ENCODE measurements around the gene CXorf65. TPM values are rescaled to one million over a fixed set of nuclear protein-coding genes. Genes with fewer than 3 reads are reported as not detected.

CXorf65 gene
- total RNA-seq, 6 donors from 2014 or later: 1.0 to 3.6 (median 3.3) TPM; not detected in 3

DNA sequence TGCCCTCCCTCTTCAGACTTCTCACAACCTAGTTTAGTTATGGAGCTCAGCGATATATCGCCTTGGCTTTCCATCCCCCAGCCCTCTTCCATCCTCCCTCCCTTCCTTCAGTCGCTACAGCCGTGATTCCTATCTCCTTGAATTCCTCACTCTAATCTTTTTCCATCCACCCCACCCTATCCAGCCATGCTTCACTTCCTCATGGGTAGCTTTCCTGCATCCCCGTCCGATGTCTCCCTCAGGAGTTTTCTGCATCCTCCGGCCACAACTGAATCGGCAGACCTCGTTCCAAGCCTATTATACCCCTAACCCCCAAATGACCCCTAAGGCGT, 38.9 kb downstream of the CXorf65 start:
- no peak for DNase-seq
- Histone ChIP-seq H3K4me3 (peak overlapping the region; percentile 47 to 79 (median 61)), H3K4me1 (peaks cover 0 to 7% (median 2%) of the 10 kb centered on the region in 4 donors), H3K27ac (peak overlapping the region; percentile 70 to 89 (median 85)), H3K9me3 (no peaks in the 10 kb centered on the region), H3K27me3 (no peaks in the 10 kb centered on the region), H3K36me3 (no peaks in the 10 kb centered on the region)
- peak; percentile 2 to 33 for ATAC-seq (ENCODE audit: low FRiP score in 2 of 2)
- TF ChIP-seq POLR2AphosphoS5 (IDR thresholded peaks at IDR 0.05) (no peak), EP300 (IDR thresholded peaks at IDR 0.05) (no peak), POLR2A (IDR thresholded peaks at IDR 0.05) (no peak)
- WGBS, 2 donors: 0 to 32% methylated on average over 10 of the region's 10 CpGs

DNA sequence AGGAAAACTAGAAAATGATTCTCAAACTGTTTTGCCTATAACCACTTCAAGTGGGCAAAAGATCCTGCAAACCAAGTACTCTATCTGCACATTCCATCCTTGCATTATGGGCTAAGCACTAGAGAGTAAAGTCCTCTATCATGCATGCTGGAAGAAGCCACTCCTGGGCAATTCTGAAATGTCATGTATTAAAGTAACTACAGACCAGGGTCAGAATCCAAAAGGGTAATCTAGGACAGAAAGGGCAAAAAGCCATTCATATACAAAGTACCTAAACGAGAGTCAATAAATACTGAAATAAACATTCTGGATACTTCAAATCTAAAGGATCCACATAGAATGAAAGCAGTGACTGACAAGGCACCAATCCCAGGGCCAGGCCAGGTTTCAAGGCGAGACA, 39.5 kb downstream of the CXorf65 start:
- peak overlapping the region; percentile 70 to 89 (median 85) for H3K27ac ChIP-seq
- no peak for DNase-seq
- no peaks in the 10 kb centered on the region for H3K9me3 ChIP-seq
- ATAC-seq (ENCODE audit: low FRiP score in 2 of 2): no peak
- H3K4me1 ChIP-seq: peaks cover 0 to 7% (median 2%) of the 10 kb centered on the region in 4 donors
- H3K36me3 ChIP-seq: no peaks in the 10 kb centered on the region
- WGBS, 2 donors: 13 to 37% methylated on average over 2 of the region's 2 CpGs
- H3K4me3 ChIP-seq: peak overlapping the region in 3 of 4 donors; percentile 58 to 79 (median 64)
- no peaks in the 10 kb centered on the region for H3K27me3 ChIP-seq
- no peak for TF ChIP-seq POLR2A (IDR thresholded peaks at IDR 0.05)
- no peak for TF ChIP-seq EP300 (IDR thresholded peaks at IDR 0.05)
- TF ChIP-seq, protein P1, sequence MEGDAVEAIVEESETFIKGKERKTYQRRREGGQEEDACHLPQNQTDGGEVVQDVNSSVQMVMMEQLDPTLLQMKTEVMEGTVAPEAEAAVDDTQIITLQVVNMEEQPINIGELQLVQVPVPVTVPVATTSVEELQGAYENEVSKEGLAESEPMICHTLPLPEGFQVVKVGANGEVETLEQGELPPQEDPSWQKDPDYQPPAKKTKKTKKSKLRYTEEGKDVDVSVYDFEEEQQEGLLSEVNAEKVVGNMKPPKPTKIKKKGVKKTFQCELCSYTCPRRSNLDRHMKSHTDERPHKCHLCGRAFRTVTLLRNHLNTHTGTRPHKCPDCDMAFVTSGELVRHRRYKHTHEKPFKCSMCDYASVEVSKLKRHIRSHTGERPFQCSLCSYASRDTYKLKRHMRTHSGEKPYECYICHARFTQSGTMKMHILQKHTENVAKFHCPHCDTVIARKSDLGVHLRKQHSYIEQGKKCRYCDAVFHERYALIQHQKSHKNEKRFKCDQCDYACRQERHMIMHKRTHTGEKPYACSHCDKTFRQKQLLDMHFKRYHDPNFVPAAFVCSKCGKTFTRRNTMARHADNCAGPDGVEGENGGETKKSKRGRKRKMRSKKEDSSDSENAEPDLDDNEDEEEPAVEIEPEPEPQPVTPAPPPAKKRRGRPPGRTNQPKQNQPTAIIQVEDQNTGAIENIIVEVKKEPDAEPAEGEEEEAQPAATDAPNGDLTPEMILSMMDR (IDR thresholded peaks at IDR 0.05): no peak
- TF ChIP-seq POLR2AphosphoS5 (IDR thresholded peaks at IDR 0.05): no peak

GRCh38 chrX:71060127-71060526, 46.4 kb downstream of the CXorf65 start:
- H3K27ac ChIP-seq: no peak overlapping the region
- no peaks in the 10 kb centered on the region for H3K9me3 ChIP-seq
- no peak overlapping the region for H3K4me3 ChIP-seq
- no peaks in the 10 kb centered on the region for H3K27me3 ChIP-seq
- peaks cover 0 to 19% (median 4%) of the 10 kb centered on the region in 4 donors for H3K36me3 ChIP-seq
- ATAC-seq (ENCODE audit: low FRiP score in 2 of 2) (no peak), DNase-seq (no peak)
- no peaks in the 10 kb centered on the region for H3K4me1 ChIP-seq
- TF ChIP-seq EP300 (IDR thresholded peaks at IDR 0.05): no peak
- TF ChIP-seq POLR2AphosphoS5 (IDR thresholded peaks at IDR 0.05): no peak

DNA sequence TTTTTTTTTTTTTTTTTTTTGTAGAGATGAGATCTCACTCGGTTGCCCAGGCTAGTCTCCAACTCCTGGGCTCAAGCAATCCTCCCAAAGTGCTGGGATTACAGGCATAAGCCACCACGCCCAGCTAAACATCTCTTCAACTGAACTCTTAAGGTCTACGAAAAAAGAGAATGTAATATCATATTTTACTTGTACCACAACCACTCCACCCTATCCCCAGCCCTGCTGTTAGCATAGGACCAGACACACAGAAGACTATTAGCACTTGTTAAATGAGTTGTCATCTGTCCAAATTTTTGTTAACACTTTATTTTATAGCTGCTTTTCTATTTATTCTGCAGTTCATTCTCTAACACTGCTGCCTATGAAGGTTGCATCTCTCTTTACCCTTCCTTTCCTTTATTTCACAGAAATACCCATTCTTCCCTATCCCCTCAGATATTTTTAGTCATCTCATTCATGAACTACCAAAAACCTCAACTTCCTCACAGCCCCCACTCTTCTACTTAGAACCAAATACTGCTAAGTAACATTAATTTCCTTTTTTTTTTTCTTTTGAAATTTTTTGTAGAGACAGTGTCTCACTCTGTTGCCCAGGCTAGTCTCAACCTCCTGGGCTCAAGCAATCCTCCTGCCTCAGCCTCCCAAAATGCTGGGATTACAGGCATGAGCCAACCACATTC, 48.6 kb downstream of the CXorf65 start:
- TF ChIP-seq POLR2AphosphoS5 (IDR thresholded peaks at IDR 0.05) (no peak), POLR2A (IDR thresholded peaks at IDR 0.05) (no peak), EP300 (IDR thresholded peaks at IDR 0.05) (no peak)
- Histone ChIP-seq H3K9me3 (no peaks in the 10 kb centered on the region), H3K27ac (no peak overlapping the region), H3K36me3 (peaks cover 0 to 19% (median 4%) of the 10 kb centered on the region in 4 donors), H3K27me3 (no peaks in the 10 kb centered on the region), H3K4me1 (no peaks in the 10 kb centered on the region), H3K4me3 (no peak overlapping the region)
- DNase-seq (no peak), ATAC-seq (ENCODE audit: low FRiP score in 2 of 2) (no peak)
- 60 to 91% methylated on average over 3 of the region's 3 CpGs for WGBS, 2 donors

GRCh38 chrX:71056867-71057266, 49.7 kb downstream of the CXorf65 start:
- no peak for DNase-seq
- no peaks in the 10 kb centered on the region for H3K27me3 ChIP-seq
- H3K4me3 ChIP-seq: no peak overlapping the region
- H3K4me1 ChIP-seq: no peaks in the 10 kb centered on the region
- peaks cover 0 to 19% (median 4%) of the 10 kb centered on the region in 4 donors for H3K36me3 ChIP-seq
- no peak overlapping the region for H3K27ac ChIP-seq
- no peak for TF ChIP-seq EP300 (IDR thresholded peaks at IDR 0.05)
- no peak for TF ChIP-seq POLR2AphosphoS5 (IDR thresholded peaks at IDR 0.05)
- no peak for ATAC-seq (ENCODE audit: low FRiP score in 2 of 2)
- H3K9me3 ChIP-seq: no peaks in the 10 kb centered on the region

Small RNAs within 50 kb of the gene (small RNA-seq; reads per million reads assigned to genes)
- 0 reads per million in 4 donors for gene CXorf65

Other genes starting within 250 kb of the CXorf65 start
- gene TEX11, start 198.0 kb downstream of the CXorf65 start, total RNA-seq: under 1 TPM in 1 of 6 donors, not detected in 5; 0.10 TPM
- under 1 TPM in 2 of 6 donors, not detected in 4; 0.10 to 0.11 TPM for gene SLC7A3, start 175.6 kb downstream of the CXorf65 start, total RNA-seq
- gene SNX12, start 38.4 kb downstream of the CXorf65 start, total RNA-seq: 10 to 100 TPM; 26.2 to 67.4 (median 48.8) TPM
- 10 to 100 TPM; 11.2 to 34.1 (median 24.0) TPM for gene FOXO4, start 10.9 kb downstream of the CXorf65 start, total RNA-seq
- gene IL2RG, start 4.8 kb upstream of the CXorf65 start, total RNA-seq: 10 to 100 TPM; 20.7 to 43.8 (median 26.2) TPM
- gene MED12, start 11.9 kb upstream of the CXorf65 start, total RNA-seq: 100 to 1,000 TPM in 1 of 6 donors, 10 to 100 TPM in 5; 21.7 to 188 (median 42.2) TPM
- gene NLGN3, start 38.1 kb upstream of the CXorf65 start, total RNA-seq: 1 to 10 TPM in 1 of 6 donors, under 1 TPM in 4, not detected in 1; 0.20 to 1.0 (median 0.61) TPM
- gene GJB1, start 116.5 kb upstream of the CXorf65 start, total RNA-seq: 1 to 10 TPM in 3 of 6 donors, not detected in 3; 1.4 to 4.0 (median 2.7) TPM
- 10 to 100 TPM; 12.8 to 32.5 (median 21.6) TPM for gene ZMYM3, start 147.4 kb upstream of the CXorf65 start, total RNA-seq
- gene NONO, start 176.9 kb upstream of the CXorf65 start, total RNA-seq: 100 to 1,000 TPM; 210 to 294 (median 239) TPM
- 1 to 10 TPM in 3 of 6 donors, under 1 TPM in 2, not detected in 1; 0.67 to 3.2 (median 1.6) TPM for gene ITGB1BP2, start 195.0 kb upstream of the CXorf65 start, total RNA-seq

All from upper lobe of left lung (tissue), 6 donors.